GM19438 (cell line): Measurements from ENCODE around the gene CADPS2.

Experiments
- ATAC-seq: cut with Tn5 transposase; IDR thresholded peaks from one replicate; pipeline ENCODE4 v1.9.1; 2021; ENCODE audit warnings: low read depth; ENCODE audit not compliant: unreplicated experiment

Gene CADPS2

DNA sequence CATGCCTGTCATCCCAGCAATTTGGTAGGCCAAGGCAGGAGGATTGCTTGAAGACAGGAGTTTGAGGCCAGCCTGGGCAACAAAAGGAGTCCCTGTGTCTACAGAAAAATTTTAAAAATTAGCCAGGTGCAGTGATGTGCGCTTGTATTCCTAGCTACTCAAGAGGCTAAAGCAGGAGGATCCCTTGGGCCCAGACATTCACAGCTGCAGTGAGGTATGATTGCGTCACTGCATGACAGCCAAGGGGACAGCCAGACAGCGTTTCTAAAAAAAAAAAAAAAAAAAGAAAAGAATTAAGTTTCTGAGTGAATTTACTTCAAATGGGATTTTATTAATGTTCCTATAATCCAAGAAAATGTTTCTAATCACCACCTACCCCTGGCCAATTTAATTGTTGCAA lies 96.1 kb downstream of the CADPS2 start:
- no peak for ATAC-seq

- no peak for ATAC-seq
Measured at GRCh38 chr7:122789156-122789555, 97.1 kb downstream of the CADPS2 start.

GRCh38 chr7:122770686-122771335 lies 115.4 kb downstream of the CADPS2 start:
- no peak for ATAC-seq

GRCh38 chr7:122768827-122769226 lies 117.4 kb downstream of the CADPS2 start:
- no peak for ATAC-seq

- ATAC-seq, result no peak
Measured at GRCh38 chr7:122767339-122767738, 118.9 kb downstream of the CADPS2 start.

- no peak for ATAC-seq
Measured at GRCh38 chr7:122766593-122766992, 119.7 kb downstream of the CADPS2 start.

- ATAC-seq, result no peak
Measured at GRCh38 chr7:122764902-122765301, 121.4 kb downstream of the CADPS2 start.

- no peak for ATAC-seq
Measured at GRCh38 chr7:122764020-122764419, 122.2 kb downstream of the CADPS2 start.

DNA sequence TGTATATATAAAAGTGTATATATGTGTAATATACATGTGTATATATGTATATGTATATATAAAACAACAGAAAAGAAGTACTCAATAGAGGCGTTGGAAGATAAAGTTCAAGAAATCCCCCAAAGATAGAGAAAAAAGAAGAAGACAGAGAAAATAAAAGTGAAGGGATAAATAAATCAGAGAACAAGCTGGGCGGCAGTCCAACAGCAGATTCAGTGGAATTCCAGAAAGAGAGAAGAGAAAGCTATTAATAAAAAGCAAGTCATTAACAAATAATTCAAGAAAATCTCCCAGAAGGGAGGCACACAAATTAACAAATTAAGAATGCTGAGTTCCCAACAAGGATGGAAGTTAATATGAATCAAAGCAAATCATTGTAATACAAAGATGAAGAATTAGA lies 124.2 kb downstream of the CADPS2 start:
- no peak for ATAC-seq

DNA sequence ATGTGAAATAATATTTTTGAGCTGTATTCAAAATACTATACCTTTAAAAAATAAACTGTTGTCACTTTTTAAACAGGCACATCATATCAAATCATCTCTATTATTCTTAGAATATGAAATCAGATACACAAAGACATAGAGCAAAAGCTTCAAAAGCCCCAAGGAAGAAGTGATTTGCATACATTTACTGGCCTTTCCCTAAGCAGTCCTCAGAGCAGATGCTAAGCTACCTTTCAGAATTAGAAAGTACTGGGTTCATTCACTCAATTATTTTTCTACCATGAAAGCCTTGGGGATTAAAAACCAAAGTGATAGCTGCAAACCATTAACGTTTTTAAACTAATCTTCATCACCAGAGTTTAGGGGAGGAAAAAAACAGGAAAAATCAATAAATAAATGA lies 127.8 kb downstream of the CADPS2 start:
- ATAC-seq, result no peak

GRCh38 chr7:122756860-122757259 lies 129.4 kb downstream of the CADPS2 start:
- ATAC-seq, result no peak

DNA sequence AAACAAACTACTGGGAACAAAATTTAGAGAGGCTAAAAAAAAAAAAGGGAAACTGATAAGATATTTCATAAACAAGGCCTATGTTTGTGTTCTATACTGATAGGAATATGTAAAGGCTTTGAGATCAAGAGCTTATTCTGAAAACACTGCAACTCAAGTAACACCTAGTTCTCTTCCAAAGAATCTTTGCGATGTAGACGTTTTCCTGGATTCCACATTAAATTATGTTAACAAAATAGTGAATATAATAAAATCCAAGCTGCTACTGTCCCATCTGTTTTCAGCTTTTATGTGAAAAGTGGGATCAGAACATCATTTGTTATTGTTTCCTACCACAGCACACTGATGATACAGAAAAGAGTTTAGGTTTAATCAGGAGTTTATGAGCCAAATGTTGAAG lies 130.6 kb downstream of the CADPS2 start:
- no peak for ATAC-seq

DNA sequence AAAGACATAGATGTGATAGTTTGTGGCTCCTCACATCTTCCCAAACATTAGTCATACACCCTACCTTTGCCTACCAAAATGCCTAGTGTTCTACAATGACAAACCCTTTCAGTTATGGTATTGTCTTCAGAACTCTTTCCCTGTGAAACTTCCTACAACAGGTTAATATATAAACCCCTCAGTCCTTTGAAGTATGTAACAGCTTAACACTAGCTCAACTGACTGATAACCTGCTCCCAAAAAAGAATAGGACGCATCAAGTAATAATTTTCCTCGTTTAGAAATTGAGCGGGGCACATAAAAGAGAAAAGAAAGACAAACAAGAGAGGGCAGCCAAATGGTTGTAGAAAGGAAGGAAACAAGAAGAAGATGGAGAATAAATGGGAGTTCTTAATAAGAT lies 133.7 kb downstream of the CADPS2 start:
- no peak for ATAC-seq

- no peak for ATAC-seq
Measured at GRCh38 chr7:122750389-122750788, 135.9 kb downstream of the CADPS2 start.

GRCh38 chr7:122748195-122748594 lies 138.1 kb downstream of the CADPS2 start:
- no peak for ATAC-seq

DNA sequence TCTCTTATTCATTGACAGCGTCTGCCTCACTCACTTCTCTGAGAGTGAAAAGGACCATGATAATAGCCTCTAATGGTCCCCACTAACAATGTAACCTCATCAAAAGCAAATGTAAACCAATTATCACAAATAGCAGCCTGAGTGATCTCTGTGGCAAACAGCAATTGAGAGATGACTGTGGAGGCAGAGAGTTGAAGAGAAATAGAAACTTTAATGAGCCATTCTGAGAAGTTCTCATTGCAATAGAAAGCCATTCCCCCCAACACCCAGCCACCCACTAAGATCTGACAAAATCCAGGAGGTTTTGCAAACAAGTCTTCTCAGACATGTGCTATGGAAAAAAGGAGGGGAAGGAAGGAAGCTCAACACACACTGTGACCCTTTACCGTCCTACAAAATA lies 139.3 kb downstream of the CADPS2 start:
- ATAC-seq, result no peak

GRCh38 chr7:122743211-122743610 lies 143.0 kb downstream of the CADPS2 start:
- ATAC-seq, result no peak

- ATAC-seq, result no peak
Measured at GRCh38 chr7:122738947-122739346, 147.3 kb downstream of the CADPS2 start.

DNA sequence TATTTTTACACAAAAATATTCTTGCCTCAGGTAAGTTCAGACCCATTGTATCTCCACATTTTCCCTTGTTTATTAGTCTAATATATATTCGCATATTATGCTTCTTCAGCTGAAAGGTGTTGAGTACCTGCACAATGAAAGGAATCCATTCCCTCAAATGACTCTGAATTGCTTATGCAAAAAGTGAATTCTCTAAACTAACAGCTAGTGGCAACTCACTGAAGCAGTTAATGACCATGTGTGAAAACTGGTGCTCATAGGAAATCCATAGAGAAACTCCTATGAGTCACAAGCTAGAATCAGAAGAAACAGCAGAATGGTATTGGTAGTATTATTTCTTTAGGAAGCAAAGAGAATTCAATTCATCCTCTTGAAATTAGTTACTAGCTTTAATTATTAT lies 150.1 kb downstream of the CADPS2 start:
- ATAC-seq, result no peak

- no peak for ATAC-seq
Measured at GRCh38 chr7:122727759-122728158, 158.5 kb downstream of the CADPS2 start.

DNA sequence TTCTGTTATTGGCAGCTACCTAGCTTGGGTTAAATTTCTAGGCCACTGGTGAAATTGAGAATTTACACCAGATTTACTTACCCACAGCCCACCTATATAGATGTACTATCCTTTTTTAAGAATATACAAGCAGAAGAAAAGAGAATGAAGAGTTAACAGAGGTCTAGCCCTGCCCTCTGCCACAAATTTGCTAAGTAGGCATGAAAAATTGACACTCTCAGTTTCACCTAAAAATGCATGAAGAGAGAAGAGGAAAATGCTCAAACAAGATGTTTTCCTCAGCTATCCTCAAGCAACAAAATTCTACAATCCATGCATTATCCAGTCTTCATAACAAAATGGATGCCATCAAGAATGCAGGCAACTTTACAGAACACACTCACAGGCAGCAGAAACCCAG lies 158.9 kb downstream of the CADPS2 start:
- no peak for ATAC-seq

GRCh38 chr7:122726881-122727280 lies 159.4 kb downstream of the CADPS2 start:
- no peak for ATAC-seq

- ATAC-seq, result no peak
Measured at GRCh38 chr7:122724366-122724765, 161.9 kb downstream of the CADPS2 start.
